ENCODE results near the gene RNF114. TPM values are rescaled to one million over a fixed set of nuclear protein-coding genes. Genes with fewer than 3 reads are reported as not detected.

RNF114 gene
- total and polyA plus RNA-seq, 2 donors (not counting 3 experiments of a cell fraction or from before 2014, with no cell fraction given): 45.8 to 81.7 TPM

DNA sequence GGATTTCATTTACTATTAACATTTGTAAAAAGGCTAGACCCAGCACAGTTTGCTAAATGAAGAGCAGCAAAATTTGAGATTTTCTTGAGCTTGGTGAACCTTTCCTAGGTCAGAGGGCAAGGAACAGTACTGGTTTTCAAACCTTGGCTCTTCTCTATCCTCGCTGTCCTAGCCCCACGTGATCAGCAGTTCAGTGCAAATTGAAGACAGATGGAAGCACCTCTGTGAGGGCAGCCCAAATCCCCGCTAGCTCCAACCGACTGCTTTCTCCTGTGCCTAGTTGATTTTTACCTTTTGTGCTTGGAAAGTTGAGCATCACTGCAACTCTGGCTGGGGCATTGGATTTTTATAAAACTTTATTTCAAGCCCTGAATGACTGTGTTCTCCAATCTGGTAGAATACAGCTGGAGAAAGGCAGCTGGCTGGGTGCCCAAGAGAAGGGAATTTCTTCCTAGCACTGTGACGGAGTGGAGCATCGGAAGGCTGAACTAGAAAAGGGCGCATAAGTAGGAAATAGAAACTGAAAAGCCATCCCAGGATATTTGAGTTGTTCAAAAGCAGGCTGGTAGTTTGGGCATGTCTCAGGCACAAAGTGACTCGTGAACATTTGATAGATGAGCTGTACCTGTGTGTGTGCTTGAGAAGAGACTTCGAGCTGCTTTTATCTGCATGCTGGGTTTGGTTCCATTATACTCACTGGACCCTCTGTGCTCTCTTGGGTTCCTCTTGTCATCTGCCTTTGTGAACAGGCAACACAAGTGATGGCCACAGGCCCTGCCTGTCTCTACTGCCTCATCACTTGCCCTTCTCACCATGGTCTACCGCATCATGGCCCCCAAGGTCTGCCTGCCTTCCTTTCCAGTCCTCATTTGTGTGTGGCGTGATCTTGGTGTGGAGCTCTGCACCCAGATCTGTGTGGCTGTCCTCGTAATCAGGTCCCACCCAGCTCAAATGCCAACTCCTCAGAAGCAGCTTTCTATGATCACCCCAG, 2.3 kb downstream of the RNF114 start:
- H3K79me2 ChIP-seq (ENCODE audit: control insufficient read depth, insufficient read depth, low read length): peaks cover 58% of the 10 kb centered on the region
- ChIA-PET CTCF (interaction anchor here (1.6 to 2.1 kb wide), 4 partner anchors 26 to 147 kb away, joined by 4 to 10 read pairs (median 6); no protein-coding TSS in a partner anchor), POLR2A (no interaction called here)
- H3K27ac ChIP-seq (ENCODE audit: insufficient read depth, low read depth, low read length): no peak overlapping the region
- no peak overlapping the region for H2AFZ ChIP-seq (ENCODE audit: low read depth, low read length)
- dilution Hi-C loops (cut with MboI; ENCODE audit: extremely low pct_ligation_motif_present, low sequenced_read_pairs) (no loop called here), intact Hi-C loops (cut with micrococcal nuclease) (no loop called here)
- peak; percentile 33 for FAIRE-seq
- H3K9me3 ChIP-seq (replicated peaks; ENCODE audit: control insufficient read depth, insufficient read depth, low read length): no peaks in the 10 kb centered on the region
- peak; percentile 49 for DNase-seq (ENCODE audit: low read depth, low spot score)
- BruUV-seq (replicated peaks): no TSS peak
- no peaks in the 10 kb centered on the region for H4K20me1 ChIP-seq (replicated peaks; ENCODE audit: control insufficient read depth, extremely low read depth, insufficient read depth, low read length)
- H3K4me2 ChIP-seq (ENCODE audit: insufficient read depth, low read length): peak overlapping the region; percentile 92
- H3K4me1 ChIP-seq (ENCODE audit: control insufficient read depth, extremely low read depth, insufficient read depth, low read length): peaks cover 20% of the 10 kb centered on the region
- no peaks in the 10 kb centered on the region for H3K27me3 ChIP-seq (ENCODE audit: control insufficient read depth in 2 of 2, insufficient read depth in 2 of 2, low read length in 2 of 2)
- no peaks in the 10 kb centered on the region for H3K9me1 ChIP-seq (replicated peaks; ENCODE audit: control insufficient read depth, extremely low read depth, insufficient read depth, low read length)
- H3K9ac ChIP-seq (replicated peaks; ENCODE audit: extremely low read depth, insufficient read depth, low read length): no peak overlapping the region
- H3K36me3 ChIP-seq (ENCODE audit: control insufficient read depth in 2 of 2, extremely low read depth in 1 of 2, insufficient read depth in 2 of 2, low read length in 2 of 2): peaks cover 4 to 8% of the 10 kb centered on the region in 2 experiments
- no peak overlapping the region for H3K4me3 ChIP-seq (replicated peaks in 1 of 3; ENCODE audit: insufficient read depth in 1 of 3, low read depth in 1 of 3, low read length in 3 of 3)
- TF ChIP-seq MAX (IDR thresholded peaks at IDR 0.05; ENCODE audit: insufficient read depth, insufficient read length) (no peak), JUN (IDR thresholded peaks at IDR 0.05; ENCODE audit: borderline replicate concordance, insufficient read depth, insufficient read length, low read depth) (no peak), POLR2AphosphoS5 (IDR thresholded peaks at IDR 0.05; ENCODE audit: insufficient read depth, low read depth, low read length) (no peak), CTCF (IDR thresholded peaks at IDR 0.05; ENCODE audit: extremely low read depth in 1 of 2, insufficient read depth in 1 of 2, low read depth in 1 of 2, low read length in 2 of 2) (no peak), POLR2A (IDR thresholded peaks at IDR 0.05; ENCODE audit: low read depth, low read length) (no peak), FOS (IDR thresholded peaks at IDR 0.05; ENCODE audit: borderline replicate concordance, insufficient read depth, low read length) (no peak), GATA2 (IDR thresholded peaks at IDR 0.05; ENCODE audit: insufficient read depth, insufficient read length, low read depth, low read length) (no peak), EZH2 (IDR thresholded peaks at IDR 0.05; ENCODE audit: borderline replicate concordance, low read depth, low read length, severe bottlenecking) (no peak)

All from endothelial cell of umbilical vein (primary cell).